ENCODE results near the gene HOXD3. TPM values are rescaled to one million over a fixed set of nuclear protein-coding genes. Genes with fewer than 3 reads are reported as not detected.
A peak's percentile ranks its signal among the peaks of the same experiment; 100 is the strongest.

Gene HOXD3
- total and polyA plus RNA-seq, 4 donors: not detected

- no peak for DNase-seq (ENCODE audit: low spot score)
- no peak overlapping the region for H3K27ac ChIP-seq (ENCODE audit: low read depth in 1 of 2, low read length in 2 of 2)
- H3K4me3 ChIP-seq (ENCODE audit: low read depth in 1 of 3, low read length in 3 of 3): no peak overlapping the region
- H3K9me3 ChIP-seq (ENCODE audit: control insufficient read depth in 4 of 4, low read length in 3 of 4): peaks cover 0 to 2% (median 0%) of the 10 kb centered on the region in 4 donors
- no peak for TF ChIP-seq SP1 (IDR thresholded peaks at IDR 0.05)
- TF ChIP-seq RAD21 (IDR thresholded peaks at IDR 0.05): no peak
- TF ChIP-seq, protein P1, sequence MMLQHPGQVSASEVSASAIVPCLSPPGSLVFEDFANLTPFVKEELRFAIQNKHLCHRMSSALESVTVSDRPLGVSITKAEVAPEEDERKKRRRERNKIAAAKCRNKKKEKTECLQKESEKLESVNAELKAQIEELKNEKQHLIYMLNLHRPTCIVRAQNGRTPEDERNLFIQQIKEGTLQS (IDR thresholded peaks at IDR 0.05): no peak
- TF ChIP-seq HNF4G (IDR thresholded peaks at IDR 0.05): no peak
- TF ChIP-seq HNF4A (conservative IDR thresholded peaks at IDR 0.05): no peak
- no peak for TF ChIP-seq FOXA2 (IDR thresholded peaks at IDR 0.05)
- TF ChIP-seq NR2F2 (IDR thresholded peaks at IDR 0.05): no peak
- TF ChIP-seq EGR1 (IDR thresholded peaks at IDR 0.05; ENCODE audit: low read depth in 2 of 2): no peak
- no peak for TF ChIP-seq RXRA (IDR thresholded peaks at IDR 0.05)
- no peak for TF ChIP-seq ZBTB33 (IDR thresholded peaks at IDR 0.05)
- TF ChIP-seq REST (IDR thresholded peaks at IDR 0.05): no peak
- no peak for TF ChIP-seq MAX (IDR thresholded peaks at IDR 0.05)
- no peak for TF ChIP-seq FOXA1 (IDR thresholded peaks at IDR 0.05)
- TF ChIP-seq JUND (IDR thresholded peaks at IDR 0.05): no peak
- no peak for TF ChIP-seq GABPA (IDR thresholded peaks at IDR 0.05 in 1 of 2, conservative IDR thresholded peaks at IDR 0.05 in 1 of 2)
- H3K4me1 ChIP-seq (ENCODE audit: control insufficient read depth in 4 of 4, insufficient read depth in 4 of 4, low read length in 3 of 4): peaks cover 0 to 12% (median 8%) of the 10 kb centered on the region in 4 donors
- 15% methylated on average over 48 of the region's 48 CpGs for WGBS
- peaks cover 6 to 42% (median 21%) of the 10 kb centered on the region in 4 donors for H3K27me3 ChIP-seq (ENCODE audit: control insufficient read depth in 4 of 4, insufficient read depth in 4 of 4, low read length in 3 of 4)
- no peaks in the 10 kb centered on the region for H3K36me3 ChIP-seq (ENCODE audit: control insufficient read depth in 4 of 4, insufficient read depth in 3 of 4, low read depth in 1 of 4, low read length in 3 of 4)
- no peak overlapping the region for H3K9ac ChIP-seq (ENCODE audit: low read depth in 1 of 2, low read length in 2 of 2)
Measured at GRCh38 chr2:176152350-176153181, 4.5 kb upstream of the HOXD3 start.

GRCh38 chr2:176154576-176155252, 2.4 kb upstream of the HOXD3 start:
- Histone ChIP-seq H3K9me3 (ENCODE audit: control insufficient read depth in 4 of 4, low read length in 3 of 4) (peaks cover 0 to 4% (median 0%) of the 10 kb centered on the region in 4 donors), H3K4me1 (ENCODE audit: control insufficient read depth in 4 of 4, insufficient read depth in 4 of 4, low read length in 3 of 4) (peaks cover 3 to 12% (median 6%) of the 10 kb centered on the region in 4 donors), H3K36me3 (ENCODE audit: control insufficient read depth in 4 of 4, insufficient read depth in 3 of 4, low read depth in 1 of 4, low read length in 3 of 4) (no peaks in the 10 kb centered on the region), H3K27me3 (ENCODE audit: control insufficient read depth in 4 of 4, insufficient read depth in 4 of 4, low read length in 3 of 4) (peaks cover 9 to 38% (median 22%) of the 10 kb centered on the region in 4 donors), H3K27ac (ENCODE audit: low read depth in 1 of 2, low read length in 2 of 2) (no peak overlapping the region), H3K9ac (ENCODE audit: low read depth in 1 of 2, low read length in 2 of 2) (no peak overlapping the region), H3K4me3 (ENCODE audit: low read depth in 1 of 3, low read length in 3 of 3) (no peak overlapping the region)
- no peak for DNase-seq (ENCODE audit: low spot score)
- WGBS: 18% methylated on average over 11 of the region's 11 CpGs
- TF ChIP-seq REST (IDR thresholded peaks at IDR 0.05) (no peak), RXRA (IDR thresholded peaks at IDR 0.05) (peak; percentile 51 to 72), HNF4A (conservative IDR thresholded peaks at IDR 0.05) (peak in 1 of 2 donors; percentile 10)

All from liver (tissue), 9 donors.